Stromal cell of bone marrow (primary cell): ENCODE results near the gene KCNA3.

ENCODE experiments used
- DNase-seq: peaks from one replicate; pipeline ENCODE4 v3.0.0-alpha.2; 2012; ENCODE audit warnings: low read depth

The KCNA3 gene

DNA sequence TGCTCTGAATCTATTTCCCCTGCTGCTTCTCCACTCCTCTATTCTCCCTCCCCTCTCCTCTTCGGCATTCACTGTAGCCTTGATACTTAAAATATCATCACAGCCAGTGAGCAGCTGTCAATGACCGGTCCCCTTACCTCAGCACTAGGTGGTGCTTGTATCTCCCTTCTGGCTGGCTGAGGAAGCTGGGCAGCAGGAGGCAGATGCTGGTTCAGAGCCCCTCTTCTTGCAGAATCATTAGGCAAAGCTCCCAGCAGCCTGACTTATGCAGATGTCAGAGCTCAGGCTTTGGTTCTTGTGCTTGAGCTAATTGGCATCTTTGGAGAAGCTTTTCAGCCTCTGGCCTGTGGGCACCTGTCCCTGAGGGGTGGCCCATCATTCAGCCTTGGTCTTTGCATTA, 36.7 kb downstream of the KCNA3 start:
- DNase-seq, result no peak

DNA sequence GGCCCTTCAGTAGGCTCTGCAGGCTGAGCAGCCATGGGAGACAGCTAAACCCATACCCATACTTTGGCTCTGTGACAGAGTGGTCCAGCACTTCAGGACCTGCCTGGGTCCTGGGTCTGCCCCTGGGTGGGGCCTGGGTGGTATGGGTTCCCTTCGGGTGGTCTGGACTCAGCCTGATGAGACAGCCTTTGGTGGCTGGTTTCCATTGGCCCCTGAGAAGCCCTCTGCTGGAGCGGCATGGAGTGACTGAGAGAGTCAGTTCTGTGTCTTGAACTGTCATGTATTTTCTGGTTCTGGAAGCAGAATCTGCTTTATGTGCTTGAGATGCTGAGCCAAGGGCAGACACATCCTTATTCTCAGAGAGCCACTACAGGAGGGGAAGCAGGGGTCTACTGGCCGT, 37.3 kb downstream of the KCNA3 start:
- no peak for DNase-seq

DNA sequence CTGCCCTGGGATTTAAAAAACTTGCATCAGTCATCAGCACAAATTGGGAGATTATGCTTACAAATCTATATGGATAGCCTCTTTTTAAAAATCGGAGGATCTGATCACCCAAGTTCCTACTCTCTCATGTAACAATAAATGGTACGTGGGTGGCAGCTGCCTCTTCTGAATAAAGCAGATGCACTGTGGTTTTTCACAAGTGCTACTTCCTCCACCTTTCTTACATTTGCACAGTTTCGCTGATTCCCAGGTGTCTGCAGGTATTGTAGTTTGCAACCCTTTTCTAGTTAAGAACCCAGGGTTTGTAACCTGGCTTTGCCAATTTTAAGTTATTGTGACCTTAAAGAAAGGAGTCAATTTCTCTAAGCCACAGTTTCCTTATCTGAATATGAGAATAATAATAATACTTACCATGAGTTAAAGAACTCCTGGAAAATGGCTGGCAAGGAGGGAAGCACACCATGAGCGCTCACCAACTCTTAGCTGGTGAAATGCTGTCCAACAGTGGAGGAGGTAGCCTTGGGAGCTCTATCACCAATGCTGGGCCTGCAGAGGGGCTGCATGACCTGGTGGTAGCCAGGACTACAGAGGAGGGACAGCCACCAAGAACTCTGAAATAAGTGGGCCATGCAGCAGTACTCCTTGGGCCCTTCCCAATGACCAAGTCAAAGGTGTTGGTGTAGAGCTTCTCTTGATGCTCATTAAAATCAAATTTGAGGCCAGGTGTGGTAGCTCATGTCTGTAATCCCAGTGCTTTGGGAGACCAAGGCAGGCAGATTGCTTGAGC, 38.4 kb downstream of the KCNA3 start:
- no peak for DNase-seq

DNA sequence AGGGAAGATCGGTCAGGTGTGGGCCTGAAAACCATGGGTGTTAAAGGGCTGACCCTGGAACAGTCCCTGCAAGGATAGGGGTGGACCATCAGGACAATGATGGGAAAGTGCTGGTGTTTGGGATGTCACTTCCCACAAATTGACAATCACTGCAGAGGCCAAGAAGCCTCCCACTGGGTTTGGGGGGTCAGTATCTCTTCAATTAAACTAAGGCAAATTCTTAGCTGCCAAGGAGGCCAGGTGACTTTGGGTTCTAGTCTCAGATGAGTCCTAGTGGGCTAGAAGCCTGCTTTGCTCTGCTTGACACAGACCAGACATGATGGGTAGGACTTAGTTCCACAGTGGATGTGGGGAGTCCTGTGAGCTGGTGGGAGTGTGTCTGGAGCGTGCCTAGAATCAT, 39.3 kb downstream of the KCNA3 start:
- no peak for DNase-seq

DNA sequence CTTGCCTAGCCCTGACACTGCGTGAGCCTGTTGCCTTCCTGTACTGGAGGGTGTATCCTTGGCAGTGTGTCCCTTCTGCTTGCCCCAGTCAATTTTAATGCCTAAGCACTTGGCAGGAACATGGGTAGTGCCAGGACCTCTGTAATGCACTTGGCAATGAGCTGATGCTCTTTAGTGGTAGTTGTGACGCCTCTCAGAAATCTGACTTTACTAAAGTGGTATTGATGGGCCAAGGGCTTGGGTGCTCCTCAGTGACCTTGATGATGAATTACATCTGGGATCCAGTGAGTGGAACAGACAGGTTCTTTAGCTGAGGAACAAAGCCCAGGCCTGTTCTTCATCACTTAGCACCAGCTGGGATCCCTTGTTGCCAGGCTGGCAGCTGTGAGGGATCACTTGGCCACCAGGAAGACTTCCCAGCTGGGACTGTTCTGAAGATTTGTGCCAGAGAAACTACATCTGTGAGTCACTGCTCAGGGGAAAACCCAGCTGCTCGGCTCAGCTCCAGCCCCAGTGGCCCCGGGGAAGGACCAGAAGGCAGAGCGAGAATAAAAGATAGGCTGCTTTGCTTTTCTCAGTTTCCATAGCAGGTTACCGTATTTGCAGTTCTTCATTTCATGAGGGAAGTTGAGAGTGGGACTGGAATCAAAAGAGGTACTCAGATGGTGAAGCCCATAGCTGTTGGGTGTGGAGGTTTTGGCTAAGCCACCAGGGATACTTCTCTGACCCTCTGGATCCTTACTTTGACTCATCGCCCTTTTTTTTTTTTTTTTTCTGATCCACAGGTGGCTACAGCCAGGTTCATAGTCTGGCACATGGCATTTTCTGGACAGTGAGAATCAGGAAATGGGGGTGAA, 40.1 kb downstream of the KCNA3 start:
- no peak for DNase-seq

DNA sequence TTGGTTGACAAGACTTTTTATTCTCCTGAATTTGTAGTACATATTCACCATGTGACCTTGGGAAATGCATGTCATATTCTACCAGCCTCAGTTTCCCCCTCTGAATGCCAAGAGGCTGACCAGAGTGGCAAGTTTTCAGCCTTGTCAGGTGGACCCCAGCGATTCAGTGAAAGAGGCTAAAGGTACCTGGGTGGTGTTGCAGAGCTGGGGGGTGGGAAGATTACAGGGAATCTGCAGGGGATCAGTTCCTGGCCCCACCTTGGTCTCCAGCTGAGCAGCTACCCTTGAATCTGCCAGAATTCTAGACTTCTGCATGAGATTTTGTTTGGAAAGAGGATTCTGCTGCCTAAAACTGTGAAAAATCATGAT, 40.7 kb downstream of the KCNA3 start:
- DNase-seq, result no peak

DNA sequence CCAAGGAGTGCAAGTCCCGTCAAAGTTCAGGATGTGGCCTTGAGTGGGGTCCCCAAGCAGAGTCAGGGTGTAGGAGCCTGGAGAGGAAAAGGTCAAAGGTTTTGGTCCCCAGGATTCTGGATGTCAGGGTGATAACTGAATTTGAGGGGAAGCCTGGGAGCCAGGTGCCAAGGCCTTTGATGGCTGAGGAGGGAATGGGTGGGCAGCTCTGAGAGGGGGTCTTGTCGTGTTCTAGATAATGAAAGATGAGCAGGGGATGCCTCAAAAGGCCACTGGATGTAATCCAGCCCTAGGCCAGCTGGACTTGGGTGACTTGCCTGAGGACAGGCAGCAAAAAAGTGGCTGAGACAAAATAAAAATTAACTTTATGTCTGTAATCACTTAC, 41.1 kb downstream of the KCNA3 start:
- no peak for DNase-seq

DNA sequence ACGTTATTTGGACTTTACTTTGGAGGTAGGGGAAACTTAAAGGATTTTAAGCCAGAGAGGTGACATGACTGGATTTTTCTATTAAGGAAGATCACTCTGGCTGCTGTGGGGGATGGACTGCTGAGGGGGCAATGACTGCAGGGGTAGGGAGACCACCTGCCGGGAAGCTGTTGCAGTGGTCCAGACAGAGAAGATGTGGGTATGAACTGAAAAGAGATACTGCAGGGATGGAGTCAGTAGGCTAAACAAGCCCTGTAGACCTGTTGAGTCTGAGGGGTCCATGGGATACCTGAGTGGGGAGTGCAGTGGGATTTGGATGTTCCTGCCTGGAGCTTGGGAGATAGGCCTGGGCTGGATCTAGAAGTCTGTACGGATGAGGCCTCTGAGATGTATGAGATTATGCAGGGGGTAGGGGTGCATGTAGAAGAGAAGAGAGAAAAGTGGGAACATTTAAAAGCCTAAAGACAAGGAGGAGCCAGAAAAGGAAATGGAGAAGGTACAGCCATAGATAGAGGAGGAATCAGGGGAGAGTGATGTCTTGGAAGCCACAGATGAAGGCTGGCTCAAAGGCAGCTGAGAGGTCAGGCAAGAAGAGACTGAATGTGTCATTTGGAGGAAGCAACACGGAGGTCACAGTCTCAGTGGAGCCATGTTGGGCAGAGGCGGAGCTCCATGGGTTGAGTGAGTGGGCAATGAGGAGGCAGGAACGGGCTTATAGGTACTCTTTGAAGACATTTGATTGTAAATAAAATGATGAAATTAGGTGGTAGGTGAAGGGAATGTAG, 42.7 kb downstream of the KCNA3 start:
- DNase-seq, result no peak

DNA sequence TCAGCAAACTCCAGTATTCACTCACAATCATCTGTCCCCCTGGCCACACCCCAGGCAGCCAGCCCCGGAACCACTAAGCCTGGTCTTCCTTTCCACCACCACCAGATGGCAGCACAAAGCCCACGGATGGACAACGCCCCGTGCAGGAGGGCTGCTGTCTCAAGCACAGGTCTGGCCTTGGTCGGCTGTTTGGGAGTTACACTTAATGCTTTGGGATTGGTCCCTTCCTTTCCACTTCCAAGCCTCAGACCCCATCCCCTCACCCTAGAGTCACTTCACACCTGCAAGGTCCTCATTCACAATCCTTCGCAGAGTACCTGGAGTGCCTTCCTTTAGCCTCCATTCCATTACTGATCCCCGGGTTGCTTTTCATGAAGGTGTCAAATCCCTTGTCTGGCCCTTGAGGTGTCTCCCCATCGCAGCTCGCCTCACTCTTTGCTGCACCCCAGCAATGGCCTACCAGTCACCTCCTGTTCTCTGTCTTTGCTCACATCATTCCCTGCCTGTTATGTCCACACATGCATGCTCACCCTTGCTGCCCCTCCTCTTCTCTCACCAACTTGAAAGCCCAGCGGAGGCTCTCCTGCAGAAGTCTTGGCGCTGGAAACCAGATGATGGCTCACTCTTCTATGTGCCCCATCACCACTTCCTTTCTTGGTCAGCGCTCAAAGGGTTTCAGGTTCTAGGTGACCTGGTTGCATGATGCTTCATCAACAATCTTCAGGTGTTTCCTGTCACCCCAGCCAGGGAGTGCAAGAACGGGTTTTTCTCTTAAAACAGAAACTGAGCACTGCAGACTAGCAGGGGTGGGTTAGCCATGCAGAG, 43.7 kb downstream of the KCNA3 start:
- no peak for DNase-seq

DNA sequence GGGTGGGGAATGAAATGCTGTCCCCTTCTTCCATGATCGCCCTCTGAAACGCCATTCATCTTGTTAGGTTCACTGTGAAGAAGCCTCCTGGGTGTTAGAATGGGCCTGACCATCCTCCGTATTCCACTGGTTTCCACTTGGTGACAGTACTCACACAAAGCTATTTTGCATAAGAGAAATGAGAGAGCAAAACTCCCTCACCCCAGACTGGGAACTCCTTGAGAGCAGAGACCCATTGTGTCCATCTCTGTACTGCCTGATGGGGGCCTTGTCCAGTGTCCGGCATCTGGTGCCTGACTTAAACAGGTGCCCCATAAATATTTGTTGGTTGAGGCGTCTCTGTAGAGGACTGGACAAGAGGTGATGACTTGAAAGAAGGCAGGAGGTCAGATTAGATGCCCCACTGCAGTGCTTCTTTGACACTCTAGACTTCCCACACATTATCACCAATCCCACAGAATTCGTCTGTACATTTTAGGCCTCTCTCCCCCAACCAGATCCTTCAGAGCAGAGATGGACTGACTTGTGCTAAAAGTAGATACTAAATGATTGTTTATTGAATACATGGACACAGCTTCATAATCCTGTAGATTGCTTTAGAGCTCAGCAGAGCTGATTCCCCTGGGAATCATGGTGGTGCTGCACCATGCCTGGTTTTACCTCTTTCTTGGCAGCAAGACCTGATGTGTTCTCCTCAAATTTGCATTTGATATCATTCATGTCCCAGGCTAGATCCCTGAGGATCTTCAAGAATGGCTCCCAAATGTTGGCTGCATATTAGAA, 46.2 kb downstream of the KCNA3 start:
- no peak for DNase-seq

DNA sequence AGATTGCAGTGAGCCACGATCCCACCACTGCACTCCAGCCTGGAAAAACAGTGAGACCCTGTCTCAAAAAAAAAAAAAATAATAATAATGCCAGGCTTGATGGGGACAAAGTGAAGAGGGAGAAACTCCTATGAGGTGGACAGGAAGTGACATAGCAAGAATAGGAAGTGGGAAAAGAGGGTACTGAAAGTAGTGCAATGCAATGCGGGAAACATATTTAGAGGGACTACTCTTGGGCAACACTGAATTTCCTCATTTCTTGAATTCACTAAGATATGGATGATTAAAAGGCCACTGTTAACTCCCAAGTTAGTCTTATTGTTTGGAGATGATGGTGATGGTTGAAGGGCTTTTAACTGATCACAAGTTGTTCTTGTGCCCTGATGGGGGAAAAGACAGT, 47.0 kb downstream of the KCNA3 start:
- no peak for DNase-seq

DNA sequence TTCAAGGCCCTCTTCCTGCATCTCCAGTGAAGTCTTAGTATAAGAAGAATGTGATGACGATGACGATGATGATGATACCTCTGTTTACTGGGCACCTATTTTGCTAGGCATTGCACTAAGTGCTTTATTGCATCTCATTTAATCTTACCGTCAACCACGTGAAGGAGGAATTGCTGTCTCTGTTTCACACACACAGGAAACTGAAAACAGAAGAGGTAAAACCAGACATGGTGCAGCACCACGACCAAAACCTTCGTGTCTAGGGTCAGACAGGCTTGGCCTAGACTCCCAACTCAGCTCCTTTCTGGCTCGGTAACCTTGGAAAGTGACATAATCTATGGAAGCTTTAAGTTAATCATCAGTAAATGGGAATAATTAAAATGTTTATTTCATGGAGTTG, 47.9 kb downstream of the KCNA3 start:
- no peak for DNase-seq
